ENCODE data around the gene CR1.
"Not testable (repeated sequence)": the region's sequence is repeated elsewhere in the genome, so short reads cannot be mapped to it uniquely, and the experiment has no call there.

The CR1 gene

DNA sequence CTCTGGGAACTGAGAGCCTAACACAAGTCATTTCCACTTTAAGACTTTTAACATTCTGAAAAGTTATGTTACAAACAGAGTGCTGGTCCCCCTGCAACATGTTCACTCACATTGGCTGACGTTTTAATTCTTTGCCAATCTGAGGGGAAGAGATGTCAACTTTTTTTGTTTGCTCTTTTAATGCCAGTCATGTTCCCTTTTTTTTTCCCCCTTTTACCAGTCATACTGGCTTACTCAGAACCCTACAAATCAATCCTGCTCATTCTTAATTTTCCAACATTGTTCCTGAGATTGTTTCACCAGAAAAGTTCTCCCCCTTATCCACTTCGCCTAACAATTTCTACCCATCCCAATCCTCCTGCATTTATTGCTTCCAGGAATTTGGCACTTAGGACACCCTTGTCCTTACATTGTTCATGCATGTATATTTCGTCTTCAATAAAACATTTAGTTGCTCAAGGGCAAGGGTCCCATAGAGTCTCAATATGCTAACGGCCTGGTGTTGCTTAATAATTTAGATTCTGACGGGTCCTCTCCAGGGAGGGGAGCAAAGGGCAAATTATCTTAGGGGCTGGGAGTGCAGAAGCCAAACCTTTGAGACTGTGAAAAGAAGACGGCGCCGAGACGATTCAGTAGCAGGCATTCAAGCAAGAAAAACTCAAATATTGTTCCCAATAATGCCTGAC is 148.4 kb downstream of the CR1 start:
- no peak for DNase-seq (ENCODE audit: low spot score)

- DNase-seq (ENCODE audit: low spot score) = peak; percentile 92
These were observed 149.1 kb downstream of the CR1 start, which contains the start of gene CR1L for GRCh38 chr1:207644852-207645634. Gene CR1L (plus strand): TSS chr1:207645133. CDS start chr1:207645234, 101 bp downstream.

GRCh38 chr1:207645635-207646081 is 149.7 kb downstream of the CR1 start:
- DNase-seq (ENCODE audit: low spot score) = no peak

DNA sequence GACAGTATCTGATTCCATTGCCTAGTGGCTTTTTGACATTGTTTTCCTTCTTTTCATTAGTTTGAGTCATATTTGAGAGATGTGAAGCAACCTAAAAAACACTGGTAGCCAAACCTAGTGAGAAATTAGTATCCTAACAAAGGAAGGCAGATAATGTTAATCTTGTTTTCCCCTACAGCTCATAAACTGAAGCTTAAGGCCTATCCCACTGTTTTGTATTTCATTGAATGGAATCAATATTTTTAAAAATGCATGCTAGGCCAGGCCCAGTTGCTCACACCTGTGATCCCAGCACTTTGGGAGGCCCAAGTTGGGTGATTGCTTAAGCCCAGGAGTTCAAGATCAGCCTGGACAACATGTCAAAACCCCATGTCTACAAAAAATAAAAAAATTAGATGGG is 150.2 kb downstream of the CR1 start:
- no peak for DNase-seq (ENCODE audit: low spot score)

- no peak for DNase-seq (ENCODE audit: low spot score)
These were observed 151.1 kb downstream of the CR1 start for GRCh38 chr1:207646944-207647579.

DNA sequence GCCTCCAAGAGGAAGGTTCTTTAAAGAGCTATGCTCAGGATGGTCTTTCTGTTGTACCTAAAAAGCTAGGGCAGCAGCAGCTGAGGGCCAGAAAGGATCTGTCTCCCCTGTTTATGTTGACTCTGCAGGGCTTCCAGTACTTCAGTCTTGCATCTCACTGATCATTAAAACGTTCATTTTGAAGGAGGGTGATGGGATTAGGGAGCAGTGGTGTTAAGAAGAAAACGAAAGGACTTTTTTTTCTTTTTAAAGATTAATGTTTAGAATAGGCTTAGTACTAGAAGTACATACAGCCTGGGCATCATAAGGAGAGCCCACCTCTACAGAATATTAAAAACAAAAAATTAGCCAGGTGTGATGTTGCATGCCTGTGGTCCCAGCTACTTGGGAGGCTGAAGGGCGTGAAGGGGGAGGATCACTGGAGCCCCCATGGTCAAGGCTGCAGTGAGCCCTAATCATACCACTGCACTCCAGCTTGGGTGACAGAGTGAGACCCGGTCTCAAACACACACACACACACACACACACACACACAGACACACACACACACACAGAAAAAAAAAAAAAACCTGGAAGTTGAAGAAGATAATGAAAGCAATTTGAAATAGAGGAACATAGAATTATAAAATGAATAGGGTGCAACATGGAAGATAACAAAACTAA is 151.8 kb downstream of the CR1 start:
- no peak for DNase-seq (ENCODE audit: low spot score)

- no peak for DNase-seq (ENCODE audit: low spot score)
These were observed 152.6 kb downstream of the CR1 start for GRCh38 chr1:207648334-207649209.

DNA sequence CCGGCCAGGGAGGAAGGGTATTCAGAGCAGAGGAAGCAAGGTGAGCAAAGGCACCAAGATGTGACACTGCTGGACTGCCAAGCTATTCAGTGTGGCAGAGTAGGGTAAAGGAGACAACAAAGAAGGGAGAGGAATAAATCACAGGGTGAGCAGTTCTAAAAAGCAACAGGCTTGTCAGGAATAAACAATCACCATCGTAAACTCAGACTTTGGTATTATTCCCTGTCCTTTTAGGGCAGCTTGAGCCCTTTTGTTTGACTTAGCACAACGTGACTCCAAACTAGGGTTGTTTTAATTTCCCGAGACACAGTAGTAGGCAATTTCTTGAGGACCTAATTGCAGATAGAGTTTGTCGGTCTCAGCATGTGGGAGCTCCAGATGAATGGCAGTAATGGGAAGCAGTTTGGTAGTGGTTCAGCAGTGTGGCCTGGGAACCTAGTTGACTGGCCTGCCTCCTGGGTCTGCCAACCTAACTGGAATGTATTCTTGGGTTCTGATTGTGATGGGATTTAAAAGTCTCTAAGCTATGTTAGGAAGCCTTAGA is 153.3 kb downstream of the CR1 start:
- DNase-seq (ENCODE audit: low spot score) = no peak

- no peak for DNase-seq (ENCODE audit: low spot score)
These were observed 154.1 kb downstream of the CR1 start for GRCh38 chr1:207649865-207650580.

GRCh38 chr1:207651583-207651982 is 155.6 kb downstream of the CR1 start:
- no peak for DNase-seq (ENCODE audit: low spot score)

DNA sequence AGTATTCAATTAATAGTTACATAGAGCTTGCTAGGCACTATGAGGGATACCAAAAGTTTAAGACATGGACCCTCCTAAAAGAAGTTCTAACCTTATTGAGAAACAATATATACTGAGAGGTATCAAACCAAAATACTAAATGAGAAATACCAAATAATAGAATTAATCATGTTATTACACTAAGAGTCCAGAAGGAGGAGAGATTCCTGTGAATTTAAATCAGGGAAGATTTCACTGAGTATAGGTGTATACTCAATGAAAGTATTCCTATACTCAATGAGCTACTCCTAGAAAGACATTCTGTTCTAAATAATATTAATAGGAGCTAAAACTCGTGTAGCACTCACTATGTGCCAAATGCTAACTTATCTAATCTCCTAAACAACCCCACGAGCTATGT is 158.4 kb downstream of the CR1 start:
- DNase-seq (ENCODE audit: low spot score) = no peak

DNA sequence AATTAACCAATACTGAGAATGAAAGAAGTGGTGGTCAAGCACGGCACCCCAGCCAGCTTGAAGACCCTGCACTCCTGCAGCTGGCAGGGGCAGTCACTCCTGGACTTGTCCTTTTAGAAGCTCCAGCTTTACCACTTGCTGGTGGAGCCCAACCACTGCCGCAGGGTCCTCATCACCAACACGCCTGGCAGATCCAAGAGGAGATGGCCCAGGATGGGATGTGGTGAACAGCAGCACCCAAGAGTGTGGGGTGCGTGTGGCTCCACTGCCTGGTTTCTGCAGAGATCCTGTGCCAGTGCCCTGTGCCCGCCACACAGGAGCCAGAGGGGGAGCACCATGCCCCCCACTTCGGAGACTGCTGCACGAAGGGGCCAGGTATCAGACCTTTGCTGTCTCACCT is 162.5 kb downstream of the CR1 start:
- no peak for DNase-seq (ENCODE audit: low spot score)

DNA sequence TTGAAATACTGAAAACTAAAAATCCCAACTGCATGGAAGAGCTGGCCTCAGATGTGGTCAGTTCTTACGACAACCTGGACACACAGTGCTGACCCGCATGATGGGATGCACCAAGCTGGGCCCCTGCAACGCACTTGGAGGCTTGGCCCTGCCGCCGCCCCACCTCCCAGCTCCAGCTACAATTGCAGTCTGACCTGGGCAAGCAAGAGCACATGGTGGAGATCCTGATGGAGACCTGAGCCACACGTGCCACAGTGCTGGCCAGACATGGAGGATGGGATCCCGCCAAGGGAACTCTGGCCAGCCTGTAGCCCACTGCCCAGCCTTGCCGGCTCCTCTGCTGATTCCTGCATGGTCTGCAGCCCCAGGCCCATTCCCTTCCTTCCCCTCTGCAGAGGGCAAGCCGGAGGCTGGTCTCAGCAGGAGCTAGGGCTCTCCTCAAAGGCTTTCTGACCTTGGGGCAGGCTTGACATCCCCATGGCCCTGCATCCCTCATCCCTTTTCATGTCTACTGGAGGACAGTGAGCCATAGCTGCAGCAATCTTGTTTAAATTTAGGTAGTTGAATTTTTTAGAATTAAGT is 163.0 kb downstream of the CR1 start:
- no peak for DNase-seq (ENCODE audit: low spot score)

DNA sequence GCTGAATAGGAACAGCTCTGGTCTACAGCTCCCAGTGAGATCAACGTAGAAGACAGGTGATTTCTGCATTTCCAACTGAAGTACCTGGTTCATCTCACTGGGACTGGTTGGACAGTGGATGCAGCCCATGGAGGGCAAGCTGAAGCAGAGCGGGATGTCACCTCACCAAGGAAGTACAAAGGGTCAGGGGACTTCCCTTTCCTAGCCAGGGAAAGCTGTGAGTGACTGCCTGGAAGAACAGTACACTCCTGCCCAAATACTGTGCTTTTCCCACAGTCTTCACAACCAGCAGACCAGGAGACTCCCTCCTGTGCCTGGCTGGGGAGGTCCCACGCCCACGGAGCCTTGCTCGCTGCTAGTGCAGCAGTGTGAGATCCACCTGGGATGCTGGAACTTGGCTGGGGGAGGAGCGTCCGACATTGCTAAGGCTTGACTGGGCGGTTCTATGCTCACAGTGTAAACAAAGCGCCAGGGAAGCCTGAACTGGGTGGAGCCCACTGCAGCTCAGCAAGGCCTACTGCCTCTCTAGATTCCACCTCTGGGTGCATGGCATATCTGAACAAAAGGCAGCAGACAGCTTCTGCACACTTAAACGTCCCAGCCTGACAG is 163.7 kb downstream of the CR1 start:
- peak; percentile 27 for DNase-seq (ENCODE audit: low spot score)

- not testable (repeated sequence) for DNase-seq (ENCODE audit: low spot score)
These were observed 165.5 kb downstream of the CR1 start for GRCh38 chr1:207661420-207661819.

DNA sequence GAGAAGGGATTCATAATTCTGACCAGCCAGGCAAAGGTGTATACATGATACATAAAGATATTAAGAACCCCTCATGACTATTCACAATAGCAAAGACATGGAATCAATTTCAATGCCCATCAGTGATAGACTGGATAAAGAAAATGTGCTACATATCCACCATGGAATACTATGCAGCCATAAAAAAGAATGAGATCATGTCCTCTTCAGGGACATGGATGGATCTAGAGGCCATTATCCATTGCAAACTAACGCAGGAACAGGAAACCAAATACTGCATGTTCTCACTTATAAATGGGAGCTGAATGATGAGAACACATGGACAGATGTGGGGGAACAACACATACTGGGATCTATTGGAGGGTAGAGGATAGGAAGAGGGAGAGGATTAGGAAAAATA is 170.4 kb downstream of the CR1 start:
- no peak for DNase-seq (ENCODE audit: low spot score)

- DNase-seq (ENCODE audit: low spot score) = peak; percentile 18
These were observed 173.6 kb downstream of the CR1 start for GRCh38 chr1:207669528-207670009.

- DNase-seq (ENCODE audit: low spot score) = no peak
These were observed 174.2 kb downstream of the CR1 start for GRCh38 chr1:207670192-207670591.

- no peak for DNase-seq (ENCODE audit: low spot score)
These were observed 175.0 kb downstream of the CR1 start for GRCh38 chr1:207670997-207671396.

Measured in iPS-NIHi11 (cell line).